T-helper 2 cell (primary cell): ENCODE data around the gene SHQ1.
"Not testable (repeated sequence)": the region's sequence is repeated elsewhere in the genome, so short reads cannot be mapped to it uniquely, and the experiment has no call there.

Experiments used
- DNase-seq, 5 experiments: peaks; one replicate each; pipeline versions ENCODE4 v3.0.0 to v3.0.0-alpha.2; 2012 to 2022

Gene SHQ1

DNA sequence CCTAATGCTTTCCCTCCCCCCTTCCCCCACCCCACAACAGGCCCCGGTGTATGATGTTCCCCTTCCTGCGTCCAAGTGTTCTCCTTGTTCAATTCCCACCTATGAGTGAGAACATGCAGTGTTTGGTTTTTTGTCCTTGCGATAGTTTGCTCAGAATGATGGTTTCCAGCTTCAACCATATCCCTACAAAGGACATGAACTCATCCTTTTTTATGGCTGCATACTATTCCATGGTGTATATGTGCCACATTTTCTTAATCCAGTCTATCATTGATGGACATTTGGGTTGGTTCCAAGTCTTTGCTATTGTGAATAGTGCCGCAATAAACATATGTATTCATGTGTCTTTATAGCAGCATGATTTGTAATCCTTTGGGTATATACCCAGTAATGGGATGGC lies 137.8 kb downstream of the SHQ1 start:
- not testable (repeated sequence) for DNase-seq

DNA sequence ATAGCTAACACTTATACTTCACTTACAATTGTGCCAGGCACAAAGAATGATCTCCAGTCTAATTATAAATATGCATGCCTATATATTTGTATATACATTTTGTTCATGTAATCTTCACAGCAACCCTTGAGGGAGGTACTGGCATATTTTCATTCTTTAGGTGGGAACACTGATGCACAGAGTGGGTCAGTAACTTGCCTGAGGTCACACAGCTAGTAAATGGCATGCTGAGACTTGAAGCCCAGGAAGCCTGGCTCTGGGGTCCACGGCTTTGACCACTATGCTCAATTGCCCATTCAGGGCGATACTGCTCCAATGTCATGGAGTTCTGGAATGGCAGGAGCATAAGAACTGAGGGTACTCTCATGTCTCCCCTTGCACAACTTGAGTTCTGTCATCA lies 139.8 kb downstream of the SHQ1 start:
- no peak for DNase-seq

DNA sequence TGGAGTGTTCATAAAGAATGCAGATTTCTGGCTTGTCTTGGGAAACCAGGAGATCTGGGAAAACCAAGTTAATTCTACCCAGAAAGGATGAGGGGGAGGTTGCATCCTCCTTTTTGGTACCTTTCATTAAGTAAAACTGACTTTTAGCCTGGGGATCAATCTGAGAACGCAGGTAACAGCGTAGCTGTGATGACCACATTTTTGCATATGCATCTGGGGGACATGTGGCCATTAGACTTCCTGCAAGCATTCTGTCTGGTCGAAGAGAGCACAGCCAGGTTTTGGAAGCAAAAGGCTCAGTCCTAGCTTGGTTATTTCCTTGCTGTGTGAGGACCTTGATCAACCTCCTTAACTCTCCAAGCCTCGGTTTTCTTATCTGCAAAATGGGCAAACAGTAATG lies 145.2 kb downstream of the SHQ1 start:
- DNase-seq: no peak

DNA sequence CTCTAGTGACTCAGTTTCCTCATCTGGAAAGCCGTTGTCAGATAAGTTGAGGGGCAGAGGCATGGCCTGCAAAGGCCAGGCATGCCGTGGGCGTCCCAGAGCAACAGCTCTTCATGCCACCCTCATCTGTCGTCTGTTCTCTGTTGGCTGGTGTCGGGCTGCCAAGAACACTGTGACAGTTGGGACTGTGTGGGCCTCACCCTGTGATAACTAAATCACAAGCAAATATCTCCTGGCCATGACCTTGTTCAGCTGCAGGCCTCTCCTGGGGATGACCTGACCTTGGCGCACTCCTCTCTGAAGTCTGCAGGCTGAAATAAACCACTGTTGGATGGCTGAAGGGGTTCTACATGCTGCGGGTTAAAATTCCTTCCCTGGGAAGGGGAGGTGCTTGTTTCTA lies 145.9 kb downstream of the SHQ1 start:
- no peak for DNase-seq

DNA sequence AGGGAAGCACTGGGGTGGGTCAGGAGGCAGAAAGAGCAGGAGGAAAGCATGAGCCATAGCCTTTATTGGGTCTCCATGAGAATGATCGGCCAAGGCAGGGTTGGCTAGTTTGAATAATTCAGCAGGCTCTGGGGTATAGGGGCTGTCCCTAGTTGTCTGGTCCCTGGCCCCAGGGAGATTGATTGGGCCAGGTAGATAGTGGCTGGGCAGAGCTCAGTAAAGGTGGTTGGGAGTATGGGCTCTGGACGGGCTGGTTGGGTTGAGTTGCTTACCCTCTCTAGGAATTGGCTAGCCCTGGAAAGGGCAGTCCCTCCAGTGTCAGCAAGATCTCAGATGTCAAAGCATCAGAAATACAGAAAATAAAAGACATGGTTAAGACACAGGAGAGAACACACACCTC lies 148.1 kb downstream of the SHQ1 start:
- no peak for DNase-seq

DNA sequence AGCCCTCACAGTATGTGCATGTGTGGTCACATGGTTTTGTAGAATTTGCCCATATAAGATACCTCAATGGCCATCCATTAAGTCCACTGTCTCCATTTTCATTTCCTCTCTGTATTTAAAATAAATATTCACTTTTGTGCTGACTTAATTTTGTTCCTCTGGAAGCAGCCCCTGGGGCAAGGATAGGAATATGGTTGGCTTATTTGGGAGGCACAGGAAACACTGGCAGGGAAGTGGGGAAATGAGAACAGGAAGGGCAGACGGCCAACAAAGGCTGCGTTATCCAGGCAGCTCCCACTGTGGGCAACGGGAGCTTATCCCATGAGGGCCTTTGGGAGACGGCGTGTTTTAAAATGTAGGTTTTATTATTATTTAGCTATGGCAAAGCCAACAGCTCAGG lies 148.6 kb downstream of the SHQ1 start:
- no peak for DNase-seq
